HG02588 (cell line): ENCODE results near the gene FIGNL2.

ENCODE experiments used
- ATAC-seq: cut with Tn5 transposase; IDR thresholded peaks from one replicate; pipeline ENCODE4 v1.9.1; 2021; ENCODE audit warnings: mild to moderate bottlenecking, moderate library complexity; ENCODE audit not compliant: unreplicated experiment

FIGNL2 gene

GRCh38 chr12:51879102-51879501, 30.6 kb upstream of the FIGNL2 start:
- ATAC-seq, result no peak

- ATAC-seq, result no peak
Observed at GRCh38 chr12:51874486-51874885, 26.0 kb upstream of the FIGNL2 start.

GRCh38 chr12:51874000-51874399, 25.5 kb upstream of the FIGNL2 start:
- ATAC-seq, result no peak

- no peak for ATAC-seq
Observed at GRCh38 chr12:51873251-51873994, 24.9 kb upstream of the FIGNL2 start.

GRCh38 chr12:51872689-51872981, 24.1 kb upstream of the FIGNL2 start:
- no peak for ATAC-seq

- no peak for ATAC-seq
Observed at GRCh38 chr12:51871918-51872688, 23.6 kb upstream of the FIGNL2 start.

- ATAC-seq, result no peak
Observed at GRCh38 chr12:51871126-51871525, 22.6 kb upstream of the FIGNL2 start.

- ATAC-seq, result no peak
Observed at GRCh38 chr12:51870504-51870903, 22.0 kb upstream of the FIGNL2 start.

- no peak for ATAC-seq
Observed at GRCh38 chr12:51869931-51870330, 21.4 kb upstream of the FIGNL2 start.

- no peak for ATAC-seq
Observed at GRCh38 chr12:51869496-51869865, 21.0 kb upstream of the FIGNL2 start.

- no peak for ATAC-seq
Observed at GRCh38 chr12:51868821-51869495, 20.4 kb upstream of the FIGNL2 start.

- no peak for ATAC-seq
Observed at GRCh38 chr12:51867796-51868428, 19.4 kb upstream of the FIGNL2 start.

GRCh38 chr12:51867371-51867770, 18.9 kb upstream of the FIGNL2 start:
- ATAC-seq, result no peak

- ATAC-seq, result no peak
Observed at GRCh38 chr12:51866762-51867161, 18.2 kb upstream of the FIGNL2 start.

- no peak for ATAC-seq
Observed at GRCh38 chr12:51866324-51866723, 17.8 kb upstream of the FIGNL2 start.

GRCh38 chr12:51865757-51866270, 17.3 kb upstream of the FIGNL2 start:
- no peak for ATAC-seq

GRCh38 chr12:51864833-51865670, 16.5 kb upstream of the FIGNL2 start:
- no peak for ATAC-seq

- ATAC-seq, result no peak
Observed at GRCh38 chr12:51863933-51864832, 15.7 kb upstream of the FIGNL2 start.

GRCh38 chr12:51863363-51863932, 14.9 kb upstream of the FIGNL2 start:
- ATAC-seq, result no peak
